Stimulated activated effector memory CD8-positive, alpha-beta T cell treated with anti-CD3 and anti-CD28 coated beads, Interleukin-12 subunit alpha, Interleukin-12 subunit beta, amount 100 ng/mL, for 72 hours (primary cell): ENCODE results near the gene COPS6.
A peak's percentile ranks its signal among the peaks of the same experiment; 100 is the strongest.
"Not testable (repeated sequence)": the region's sequence is repeated elsewhere in the genome, so short reads cannot be mapped to it uniquely, and the experiment has no call there.

ENCODE experiments used
- ATAC-seq: fragments of 150-1000 bp; cut with Tn5 transposase; 2 replicates; pipeline ENCODE4 v1.10.0; 2021
- DNase-seq, 2 donors: peaks; one replicate each; pipeline ENCODE4 v3.0.0; 2021 to 2022; ENCODE audit warnings: low spot score in 2 of 2
- H3K27ac Mint-ChIP-seq: one replicate; pipeline ENCODE4 v1.8.0; 2022; ENCODE audit warnings: mild to moderate bottlenecking, mixed read lengths
- H3K36me3 Mint-ChIP-seq: one replicate; pipeline ENCODE4 v1.8.0; 2022; ENCODE audit warnings: mild to moderate bottlenecking, mixed read lengths
- H3K4me1 Mint-ChIP-seq: one replicate; pipeline ENCODE4 v1.8.0; 2022; ENCODE audit warnings: mixed read lengths
- H3K4me3 Mint-ChIP-seq: one replicate; pipeline ENCODE4 v1.8.0; 2022; ENCODE audit warnings: mild to moderate bottlenecking, mixed read lengths
- H3K9me3 Mint-ChIP-seq: one replicate; pipeline ENCODE4 v1.8.0; 2022; ENCODE audit warnings: mixed read lengths

The COPS6 gene

GRCh38 chr7:100126239-100126930 is 37.6 kb downstream of the COPS6 start:
- ATAC-seq (no peak), DNase-seq (no peak)
- Mint-ChIP-seq H3K4me1 (peaks cover 20% of the 10 kb centered on the region), H3K36me3 (peaks cover 37% of the 10 kb centered on the region), H3K4me3 (peak overlapping the region; percentile 95), H3K27ac (peak overlapping the region; percentile 96), H3K9me3 (no peaks in the 10 kb centered on the region)

GRCh38 chr7:100126931-100127865 is 38.4 kb downstream of the COPS6 start, which contains the start of gene MBLAC1:
Gene MBLAC1, plus strand, starts transcription at chr7:100126967. Its CDS starts 429 bp downstream, at chr7:100127396.
- Mint-ChIP-seq H3K27ac (peak within 1 kb of the TSS; percentile 96), H3K36me3 (peaks cover 37% of the 10 kb centered on the region), H3K4me3 (peak within 1 kb of the TSS; percentile 95), H3K9me3 (no peaks in the 10 kb centered on the region), H3K4me1 (peaks cover 26% of the 10 kb centered on the region)
- DNase-seq = peak; percentile 85 to 98
- ATAC-seq = peak; percentile 89

- peaks cover 26% of the 10 kb centered on the region for H3K4me1 Mint-ChIP-seq
- no peaks in the 10 kb centered on the region for H3K9me3 Mint-ChIP-seq
- peak overlapping the region; percentile 61 for H3K27ac Mint-ChIP-seq
- DNase-seq (peak in 1 of 2 donors; percentile 63), ATAC-seq (peak; percentile 9)
- H3K36me3 Mint-ChIP-seq = peaks cover 29% of the 10 kb centered on the region
- H3K4me3 Mint-ChIP-seq = peak overlapping the region; percentile 95
These were observed 39.3 kb downstream of the COPS6 start for GRCh38 chr7:100127866-100128636.

- H3K4me3 Mint-ChIP-seq = peak overlapping the region; percentile 95
- no peak for ATAC-seq
- DNase-seq = no peak
- peaks cover 23% of the 10 kb centered on the region for H3K36me3 Mint-ChIP-seq
- no peak overlapping the region for H3K27ac Mint-ChIP-seq
- H3K4me1 Mint-ChIP-seq = peaks cover 26% of the 10 kb centered on the region
- H3K9me3 Mint-ChIP-seq = no peaks in the 10 kb centered on the region
These were observed 39.8 kb downstream of the COPS6 start for GRCh38 chr7:100128637-100128963.

- not testable (repeated sequence) for H3K9me3 Mint-ChIP-seq, H3K27ac Mint-ChIP-seq, ATAC-seq, DNase-seq, H3K4me3 Mint-ChIP-seq
- peaks cover 23% of the 10 kb centered on the region for H3K36me3 Mint-ChIP-seq
- peaks cover 18% of the 10 kb centered on the region for H3K4me1 Mint-ChIP-seq
These were observed 41.4 kb downstream of the COPS6 start for GRCh38 chr7:100130220-100130607.

GRCh38 chr7:100130608-100131453 is 42.1 kb downstream of the COPS6 start:
- peak overlapping the region; percentile 58 for H3K4me3 Mint-ChIP-seq
- no peak overlapping the region for H3K27ac Mint-ChIP-seq
- peaks cover 18% of the 10 kb centered on the region for H3K4me1 Mint-ChIP-seq
- no peaks in the 10 kb centered on the region for H3K9me3 Mint-ChIP-seq
- H3K36me3 Mint-ChIP-seq = peaks cover 21% of the 10 kb centered on the region
- DNase-seq (peak; percentile 93 to 96), ATAC-seq (peak; percentile 23)

GRCh38 chr7:100132126-100132525 is 43.4 kb downstream of the COPS6 start:
- peak overlapping the region; percentile 58 for H3K4me3 Mint-ChIP-seq
- peaks cover 18% of the 10 kb centered on the region for H3K4me1 Mint-ChIP-seq

GRCh38 chr7:100132697-100133151 is 44.0 kb downstream of the COPS6 start:
- DNase-seq (peak in 1 of 2 donors; percentile 73), ATAC-seq (peak; percentile 86)
- no peaks in the 10 kb centered on the region for H3K9me3 Mint-ChIP-seq
- no peak overlapping the region for H3K27ac Mint-ChIP-seq
- peaks cover 6% of the 10 kb centered on the region for H3K36me3 Mint-ChIP-seq
- H3K4me1 Mint-ChIP-seq = peaks cover 18% of the 10 kb centered on the region
- no peak overlapping the region for H3K4me3 Mint-ChIP-seq

More at GRCh38 chr7:100132126-100132525, 43.4 kb downstream of the COPS6 start:
- peaks cover 8% of the 10 kb centered on the region for H3K36me3 Mint-ChIP-seq
- H3K9me3 Mint-ChIP-seq = no peaks in the 10 kb centered on the region
- no peak overlapping the region for H3K27ac Mint-ChIP-seq
- ATAC-seq (no peak), DNase-seq (no peak)

GRCh38 chr7:100137851-100138760 is 49.3 kb downstream of the COPS6 start:
- no peak overlapping the region for H3K27ac Mint-ChIP-seq
- no peaks in the 10 kb centered on the region for H3K36me3 Mint-ChIP-seq
- no peak overlapping the region for H3K4me3 Mint-ChIP-seq
- ATAC-seq (no peak), DNase-seq (no peak)
- H3K9me3 Mint-ChIP-seq = no peaks in the 10 kb centered on the region
- H3K4me1 Mint-ChIP-seq = peaks cover 8% of the 10 kb centered on the region

- Mint-ChIP-seq H3K27ac (no peak overlapping the region), H3K4me1 (peaks cover 8% of the 10 kb centered on the region), H3K36me3 (no peaks in the 10 kb centered on the region), H3K4me3 (no peak overlapping the region), H3K9me3 (no peaks in the 10 kb centered on the region)
- ATAC-seq (peak; percentile 13), DNase-seq (no peak)
These were observed 52.8 kb downstream of the COPS6 start for GRCh38 chr7:100141555-100141949.
